ENCODE measurements around the gene MXRA7. TPM values are rescaled to one million over a fixed set of nuclear protein-coding genes. Genes with fewer than 3 reads are reported as not detected.

Gene MXRA7
- total RNA-seq, 1 donor from 2014 or later, result 129 TPM

DNA sequence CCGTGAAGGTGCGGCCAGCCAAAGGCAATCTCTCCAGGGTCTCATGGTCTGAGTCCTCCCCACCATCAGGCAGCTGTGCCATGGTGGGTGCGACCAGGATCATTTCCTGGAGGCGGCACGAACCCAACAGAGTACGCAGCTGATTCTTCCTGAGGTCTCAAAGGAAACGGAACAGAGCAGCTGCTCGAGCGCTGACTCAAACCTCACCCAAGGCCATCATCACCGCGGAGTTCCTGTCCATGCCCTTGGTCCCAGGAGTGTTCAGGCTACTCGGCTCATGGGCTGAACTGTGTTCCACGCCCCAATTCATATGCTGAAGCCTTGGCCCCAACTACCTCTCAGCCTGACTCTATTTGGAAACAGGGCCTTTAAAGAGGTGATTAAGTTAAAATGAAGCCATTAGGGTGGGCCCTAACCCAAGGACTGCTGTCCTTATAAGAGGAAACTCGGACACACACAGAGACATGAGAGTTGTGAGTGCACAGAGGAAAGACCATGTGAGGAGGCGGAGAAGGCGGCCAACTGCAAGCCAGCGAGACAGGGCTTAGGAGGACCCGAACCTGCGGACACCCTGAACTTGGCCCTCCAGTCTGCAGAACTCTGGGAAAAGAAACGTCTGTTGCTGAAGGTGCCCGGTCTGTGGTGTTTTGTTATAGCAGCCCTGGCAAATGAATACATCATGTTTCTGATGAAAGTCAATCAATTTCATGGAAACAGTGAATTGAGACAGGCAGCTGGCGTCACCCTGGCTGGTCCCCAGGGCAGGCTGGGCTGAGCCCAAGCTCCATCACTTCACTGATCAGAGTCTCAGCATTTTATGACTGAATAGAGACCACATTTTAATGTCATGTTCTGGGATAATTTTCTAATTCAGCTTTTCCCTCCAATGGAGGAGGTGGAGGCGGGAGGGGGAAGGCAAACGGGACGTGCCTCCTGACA, 13.7 kb downstream of the MXRA7 start:
- no peak for DNase-seq (ENCODE audit: low spot score)

DNA sequence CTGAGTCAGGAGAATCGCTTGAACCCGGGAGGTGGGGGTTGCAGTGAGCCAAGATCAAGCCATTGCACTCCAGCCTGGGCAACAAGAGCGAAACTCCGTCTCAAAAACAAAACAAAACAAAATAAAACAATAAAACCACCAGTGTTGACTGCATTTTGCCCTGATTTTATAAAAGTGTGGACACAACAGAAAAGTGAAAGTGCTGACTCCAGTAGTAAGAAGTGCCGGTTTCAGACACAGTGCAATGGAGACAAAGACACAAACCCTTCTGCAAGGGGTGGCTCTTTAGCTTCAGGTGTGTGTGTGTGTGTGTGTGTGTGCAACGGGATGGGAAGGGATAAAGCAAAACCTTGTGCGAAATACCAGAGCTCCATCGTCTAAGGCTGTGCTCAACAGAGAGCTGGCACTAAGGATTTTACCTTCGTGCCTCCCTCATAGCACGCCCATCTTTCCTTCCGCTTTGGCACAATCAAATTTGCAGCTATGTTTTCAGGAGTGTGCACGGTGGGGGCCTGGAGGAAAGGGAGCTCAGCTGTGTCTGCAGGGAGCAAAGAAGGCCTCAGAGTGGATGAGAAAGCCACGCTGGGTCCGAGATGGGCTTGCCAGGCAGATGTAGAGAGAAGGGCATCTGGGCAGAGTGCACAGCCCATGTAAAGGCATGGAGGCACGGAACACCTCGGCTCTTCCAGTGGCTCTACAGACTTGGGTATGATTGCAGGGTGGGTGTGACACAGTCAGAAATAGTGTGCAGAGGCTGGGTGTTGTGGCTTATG, 15.5 kb downstream of the MXRA7 start:
- no peak for DNase-seq (ENCODE audit: low spot score)

DNA sequence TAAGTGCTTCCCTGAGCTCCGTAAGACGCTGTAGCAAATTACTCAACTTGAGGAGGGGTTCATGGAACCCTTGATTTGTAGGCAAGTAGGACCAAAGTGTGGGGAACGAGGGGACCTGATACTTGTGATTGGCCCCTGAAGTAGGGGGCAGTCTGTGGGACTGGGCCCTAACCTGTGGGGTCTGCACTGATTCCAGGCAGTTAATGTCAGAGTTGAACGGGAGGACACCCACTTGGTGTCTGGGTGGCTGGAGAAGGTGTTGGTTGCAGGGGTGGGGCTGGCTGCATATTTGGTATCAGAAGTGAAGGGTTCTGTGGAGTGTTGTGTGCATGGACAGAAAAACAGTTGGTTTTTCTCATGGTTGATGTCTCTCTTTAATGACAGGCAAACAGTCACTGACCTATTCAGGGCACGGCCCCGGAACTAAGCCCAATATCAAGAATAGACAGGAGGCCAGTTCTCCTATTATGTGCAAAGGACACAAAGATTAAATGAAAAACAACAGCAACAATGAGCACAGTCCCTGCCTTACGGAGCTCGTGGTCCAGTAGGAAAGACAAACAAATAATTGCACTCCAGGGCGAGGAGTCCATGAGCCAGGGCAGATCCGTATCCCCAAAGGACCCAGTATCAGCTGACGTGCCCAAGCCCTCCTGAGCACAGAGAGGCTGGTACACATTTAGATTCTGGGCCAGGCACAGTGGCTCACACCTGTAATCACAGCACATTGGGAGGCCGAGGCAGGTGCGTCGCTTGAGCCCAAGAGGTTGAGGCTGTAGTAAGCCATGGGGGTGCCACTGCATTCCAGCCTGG, 19.2 kb downstream of the MXRA7 start:
- no peak for DNase-seq (ENCODE audit: low spot score)

DNA sequence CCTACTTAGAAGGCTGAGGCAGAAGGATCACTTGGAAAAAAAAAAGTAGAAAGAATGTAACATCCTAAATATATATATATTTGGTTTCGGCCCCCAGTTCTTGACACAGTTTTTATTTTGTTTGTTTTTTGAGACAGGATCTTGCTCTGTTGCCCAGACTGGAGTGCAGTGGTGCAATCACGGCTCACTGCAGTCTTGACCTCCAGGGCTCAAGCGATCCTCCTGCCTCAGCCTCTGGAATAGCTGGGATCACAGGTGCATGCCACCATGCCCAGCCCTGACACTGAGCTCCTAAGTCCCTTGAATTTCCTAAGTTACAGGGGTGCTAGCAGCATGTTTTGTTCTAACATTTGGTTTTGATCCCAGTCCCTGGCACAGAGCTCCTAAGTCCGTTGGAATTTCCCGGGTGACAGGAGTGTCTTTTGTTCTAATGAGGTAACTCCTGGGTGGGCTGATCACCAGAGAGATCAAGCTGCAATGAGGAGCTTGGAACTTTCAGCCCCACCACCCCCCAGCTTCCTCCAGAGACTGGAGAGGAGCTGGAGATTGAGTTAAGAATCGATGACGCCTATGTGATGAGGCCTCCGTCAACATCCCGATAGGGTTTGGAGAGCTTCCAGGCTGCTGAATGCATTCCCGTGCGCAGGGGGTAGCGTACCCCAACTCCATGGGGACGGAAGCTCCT, 20.0 kb downstream of the MXRA7 start:
- no peak for DNase-seq (ENCODE audit: low spot score)

DNA sequence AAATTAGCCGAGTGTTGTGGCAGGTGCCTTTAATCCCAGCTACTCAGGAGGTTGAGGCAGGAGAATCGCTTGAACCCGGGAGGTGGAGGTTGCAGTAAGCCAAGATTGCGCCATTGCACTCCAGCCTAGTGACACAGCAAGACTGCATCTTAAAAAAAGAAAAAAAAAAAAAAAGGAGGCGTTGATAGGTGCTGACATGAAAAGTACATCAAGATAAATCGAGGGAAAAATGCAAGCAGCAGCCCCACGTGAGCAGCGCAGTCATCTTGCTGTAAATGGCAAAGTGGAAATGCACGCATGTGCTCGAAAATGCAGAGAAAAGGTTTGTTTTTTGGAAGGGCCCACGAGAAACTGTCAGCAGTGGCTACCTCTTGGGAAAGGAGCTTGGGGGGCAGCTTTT, 20.9 kb downstream of the MXRA7 start:
- DNase-seq (ENCODE audit: low spot score), result no peak

DNA sequence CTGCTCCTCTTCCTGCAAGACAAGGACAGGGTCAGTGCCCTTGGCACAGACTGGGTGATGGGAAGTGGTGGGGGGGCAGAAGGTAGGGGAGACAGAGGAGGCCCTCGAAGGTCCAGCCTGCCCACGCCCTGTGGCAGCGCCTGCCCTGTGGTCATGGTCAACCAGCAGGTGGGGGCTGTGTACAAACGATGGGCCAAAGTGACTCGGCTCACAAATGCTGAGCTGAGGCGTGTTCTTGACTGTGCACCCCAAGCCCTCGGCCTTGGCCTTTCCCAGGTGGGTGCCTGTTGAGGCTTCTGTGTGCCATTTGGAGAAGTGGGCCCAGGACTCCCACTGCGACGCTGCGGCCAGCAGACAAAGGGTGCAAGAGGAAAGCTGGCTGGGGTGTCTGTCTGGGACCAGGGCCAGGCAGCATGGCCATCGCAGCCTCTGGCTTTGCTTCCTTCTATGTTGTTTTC, 22.6 kb downstream of the MXRA7 start:
- DNase-seq (ENCODE audit: low spot score), result no peak

DNA sequence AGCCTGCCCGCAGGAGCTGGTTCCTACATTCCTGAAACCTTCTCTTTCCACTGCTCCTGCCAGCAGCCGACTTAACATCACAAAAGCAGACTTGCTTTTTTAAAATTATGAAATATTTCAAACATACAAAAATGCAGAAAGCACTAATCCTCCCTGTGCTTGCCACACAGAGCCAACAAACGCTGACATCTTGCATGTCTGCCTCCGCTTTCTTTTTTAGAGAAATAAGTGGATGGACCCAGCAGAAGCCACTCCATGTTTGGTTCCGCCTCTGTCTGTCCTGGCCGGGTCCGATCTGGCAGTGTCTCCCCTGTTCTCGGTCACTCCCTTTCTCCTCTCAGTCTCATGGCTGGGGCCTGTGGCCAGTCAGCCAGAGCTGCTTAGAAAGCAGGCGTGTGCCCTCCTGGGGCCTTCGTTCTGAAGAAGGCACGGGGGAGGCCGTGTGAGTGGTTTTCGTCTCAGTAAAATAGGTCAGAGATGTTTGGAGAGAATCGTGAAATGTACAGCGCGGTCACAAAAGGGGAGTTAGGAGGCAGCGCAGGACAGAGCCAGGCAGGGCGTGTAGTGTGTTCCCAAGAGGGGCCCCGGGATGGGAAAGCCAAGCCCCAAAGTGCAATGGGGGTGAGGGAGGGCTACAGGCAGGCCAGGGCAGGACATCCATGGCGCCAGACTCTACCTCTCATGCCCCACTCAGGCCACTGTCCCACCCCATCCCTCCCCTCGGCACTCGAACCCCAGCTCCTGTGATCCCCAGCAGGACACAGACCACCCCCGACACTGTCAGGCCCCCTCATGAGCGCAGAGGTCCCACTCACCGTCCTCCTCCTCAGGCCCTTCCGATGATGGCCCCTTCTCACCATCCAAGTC, 23.2 kb downstream of the MXRA7 start:
- DNase-seq (ENCODE audit: low spot score), result no peak

DNA sequence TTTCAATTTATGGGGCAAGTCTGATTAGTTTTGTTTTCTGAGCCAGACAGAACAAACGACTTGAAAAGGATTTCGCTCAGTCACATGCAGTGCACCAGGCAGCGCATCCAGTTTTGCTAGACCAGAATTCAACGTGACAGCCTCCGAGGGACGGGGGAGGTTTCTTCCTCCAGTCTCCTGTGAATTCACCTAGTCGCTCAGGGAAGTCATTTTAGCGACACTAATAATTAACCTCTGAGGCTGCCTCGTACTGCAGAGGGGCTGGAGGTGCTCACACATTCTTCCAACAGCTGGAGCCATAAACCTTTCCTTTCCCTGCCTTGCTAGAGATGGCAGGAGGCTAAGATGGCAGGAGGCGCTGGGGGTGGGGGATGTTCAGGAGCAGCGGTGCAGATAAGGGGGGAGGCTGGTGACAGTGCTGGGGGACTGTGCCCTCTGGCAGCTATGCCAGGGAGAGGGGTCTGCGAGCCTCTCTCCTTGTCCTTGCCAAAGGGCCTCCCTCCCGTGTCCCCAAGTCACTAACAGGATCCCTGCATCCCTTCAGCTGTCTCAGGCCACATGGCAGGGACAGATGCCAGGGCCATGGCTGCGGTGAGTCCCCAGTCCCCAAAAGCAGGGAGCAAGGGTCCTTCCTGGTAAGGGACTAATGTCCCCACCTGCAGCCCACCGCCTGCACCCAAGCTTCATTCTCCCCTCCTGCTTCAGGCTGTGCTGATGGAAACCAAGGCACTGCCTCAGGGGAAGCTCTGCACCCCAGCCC, 24.0 kb downstream of the MXRA7 start:
- no peak for DNase-seq (ENCODE audit: low spot score)

DNA sequence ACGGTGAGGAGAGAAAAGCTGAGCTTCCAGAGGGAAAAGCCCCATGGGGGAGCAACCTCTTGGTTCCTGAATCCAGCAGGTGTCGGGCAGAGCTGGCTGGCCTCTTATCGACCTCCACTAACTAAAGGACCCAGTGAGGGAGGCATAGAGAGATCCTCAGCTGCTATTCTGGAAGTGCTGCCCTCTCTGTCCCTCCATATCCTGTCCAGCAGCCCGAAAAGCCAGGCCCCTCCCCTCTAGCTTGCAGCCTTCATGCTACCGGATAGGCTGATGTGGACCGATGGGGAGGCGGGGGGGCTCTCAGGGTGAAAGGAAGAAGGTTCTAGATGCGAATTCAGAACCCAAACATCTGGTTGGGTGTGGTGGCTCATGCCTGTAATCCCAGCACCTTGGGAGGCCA, 24.9 kb downstream of the MXRA7 start:
- no peak for DNase-seq (ENCODE audit: low spot score)

DNA sequence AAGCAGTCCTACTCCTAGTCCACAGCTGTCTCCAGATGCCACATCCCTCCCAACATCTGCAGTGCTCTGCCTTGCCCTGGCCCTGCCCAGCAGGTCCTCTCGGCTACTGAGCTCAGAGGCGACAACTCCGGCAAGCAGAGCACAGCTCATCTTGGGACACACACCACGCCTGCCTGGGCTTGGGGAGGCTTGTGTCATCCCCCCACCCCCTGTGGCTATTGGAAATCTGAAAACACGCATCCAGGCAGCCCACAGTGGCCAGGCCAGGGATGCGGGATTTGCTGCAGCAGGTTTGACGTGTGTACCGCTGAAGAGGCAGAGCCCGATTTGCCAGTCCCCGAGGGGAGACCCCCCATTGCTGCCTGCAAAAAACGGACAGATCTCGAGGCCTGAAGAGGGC, 25.4 kb downstream of the MXRA7 start:
- no peak for DNase-seq (ENCODE audit: low spot score)

DNA sequence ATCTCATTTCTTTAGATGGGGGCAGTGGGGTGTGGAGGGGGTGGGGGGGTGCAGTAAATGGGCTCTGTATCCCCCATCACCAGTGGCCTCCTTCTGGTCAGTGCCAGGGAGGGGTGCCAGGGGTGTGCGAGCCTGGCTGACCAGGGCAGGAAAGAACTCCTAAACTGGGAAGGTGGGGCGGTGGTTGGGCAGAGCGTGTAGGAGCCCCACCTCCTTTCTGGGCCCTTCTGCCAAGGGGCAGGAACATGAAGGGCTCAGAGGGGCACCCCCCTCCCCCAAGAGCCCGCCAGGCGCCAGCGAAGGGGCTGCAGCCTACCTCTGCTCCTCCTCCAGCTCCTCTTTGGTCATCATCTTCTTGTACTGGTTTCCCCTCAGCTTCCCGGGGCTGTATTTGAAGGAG, 26.0 kb downstream of the MXRA7 start:
- DNase-seq (ENCODE audit: low spot score), result no peak

DNA sequence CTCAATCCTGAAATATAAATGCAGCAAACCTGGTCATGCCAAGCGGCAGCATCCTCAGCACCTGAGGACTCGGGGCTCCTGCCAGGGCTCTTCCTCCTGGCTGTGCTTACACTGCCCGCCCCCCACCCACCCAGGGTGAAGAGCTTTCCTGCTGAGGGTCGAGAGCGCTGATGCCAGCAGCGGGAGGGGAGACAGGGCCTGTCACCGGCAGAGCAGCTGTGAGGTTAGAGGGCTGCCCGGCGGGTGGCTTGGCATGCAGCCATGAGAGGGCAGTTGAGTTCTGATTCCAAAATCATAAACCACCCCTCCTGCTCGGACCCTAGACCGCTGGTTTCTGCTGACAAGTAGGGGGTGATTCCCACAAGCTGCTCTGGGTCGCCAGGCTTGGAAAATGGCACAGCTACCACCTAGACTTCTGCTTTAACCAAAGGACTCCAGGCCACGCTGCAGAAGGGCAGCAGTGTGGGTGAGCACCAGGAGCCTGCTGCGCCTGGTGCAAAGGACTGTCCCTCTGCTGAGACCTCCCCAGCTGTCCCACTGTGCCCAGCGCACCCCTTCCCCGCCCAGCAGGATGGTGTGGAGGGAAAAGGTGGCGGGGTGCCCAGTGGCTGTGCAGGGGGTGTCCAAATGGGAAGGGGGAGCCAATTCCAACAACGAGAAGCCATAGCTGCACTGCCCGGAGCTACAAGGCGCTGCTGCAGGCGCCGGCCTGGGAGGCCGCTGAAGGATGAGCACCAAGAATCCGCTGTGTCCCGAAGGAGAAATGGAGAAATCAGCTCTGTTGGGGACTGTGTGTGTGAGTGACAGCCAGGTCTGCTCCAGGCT, 26.6 kb downstream of the MXRA7 start:
- DNase-seq (ENCODE audit: low spot score), result no peak

DNA sequence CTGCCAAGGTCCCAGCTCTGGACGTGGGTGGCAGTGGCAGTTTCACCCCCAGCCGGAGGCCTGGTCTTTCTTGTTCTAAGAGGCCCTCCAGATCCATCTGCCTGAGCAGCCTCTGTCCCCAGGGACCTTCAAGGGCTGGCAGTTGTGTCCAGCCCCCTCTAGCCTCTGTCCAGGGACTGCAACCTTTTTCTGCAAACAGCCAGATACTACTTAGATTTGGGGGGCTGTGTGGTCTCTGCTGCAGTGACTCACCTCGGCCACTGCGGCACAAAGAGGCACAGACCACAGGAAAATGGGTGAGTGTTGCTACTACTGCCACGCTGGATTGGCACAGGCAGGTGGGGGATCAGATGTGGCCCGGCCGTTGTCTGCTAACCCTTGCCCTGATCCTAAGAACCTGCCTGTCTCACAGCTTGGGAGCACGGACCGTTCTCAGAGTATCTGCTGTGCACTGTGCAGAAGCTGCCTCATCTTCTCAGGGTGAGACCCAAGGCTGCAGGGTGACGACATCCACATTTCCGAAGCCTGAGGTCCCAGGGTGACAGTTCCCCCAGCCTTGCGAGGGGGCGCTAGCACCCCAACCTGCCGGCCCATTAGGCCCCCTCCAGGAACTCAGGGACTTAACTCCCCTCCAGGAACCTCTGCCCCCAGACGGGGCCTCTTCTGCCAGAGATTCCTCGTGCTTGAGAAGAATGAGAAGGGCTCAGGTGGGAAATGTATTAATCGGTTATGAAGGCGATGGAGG, 27.6 kb downstream of the MXRA7 start:
- DNase-seq (ENCODE audit: low spot score), result no peak

DNA sequence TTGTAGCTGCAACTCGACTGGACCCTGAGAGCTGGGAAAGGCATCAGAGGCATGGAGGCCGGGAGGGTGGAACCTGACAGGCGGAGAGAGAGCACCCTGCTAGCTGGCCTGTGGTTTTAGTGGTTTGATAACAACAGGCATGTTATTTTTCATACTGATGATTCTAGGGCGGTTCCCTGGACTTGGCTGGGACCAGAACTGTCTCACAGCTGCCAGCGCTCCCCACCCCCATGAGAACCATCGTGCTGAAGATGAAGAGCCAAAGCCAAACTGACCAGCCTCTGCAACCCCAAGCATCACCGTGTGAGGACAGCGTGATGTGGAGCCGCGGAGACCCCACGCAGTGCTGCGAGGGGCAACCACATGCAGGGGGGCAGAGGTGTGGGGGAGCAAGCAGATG, 28.5 kb downstream of the MXRA7 start:
- DNase-seq (ENCODE audit: low spot score), result no peak

DNA sequence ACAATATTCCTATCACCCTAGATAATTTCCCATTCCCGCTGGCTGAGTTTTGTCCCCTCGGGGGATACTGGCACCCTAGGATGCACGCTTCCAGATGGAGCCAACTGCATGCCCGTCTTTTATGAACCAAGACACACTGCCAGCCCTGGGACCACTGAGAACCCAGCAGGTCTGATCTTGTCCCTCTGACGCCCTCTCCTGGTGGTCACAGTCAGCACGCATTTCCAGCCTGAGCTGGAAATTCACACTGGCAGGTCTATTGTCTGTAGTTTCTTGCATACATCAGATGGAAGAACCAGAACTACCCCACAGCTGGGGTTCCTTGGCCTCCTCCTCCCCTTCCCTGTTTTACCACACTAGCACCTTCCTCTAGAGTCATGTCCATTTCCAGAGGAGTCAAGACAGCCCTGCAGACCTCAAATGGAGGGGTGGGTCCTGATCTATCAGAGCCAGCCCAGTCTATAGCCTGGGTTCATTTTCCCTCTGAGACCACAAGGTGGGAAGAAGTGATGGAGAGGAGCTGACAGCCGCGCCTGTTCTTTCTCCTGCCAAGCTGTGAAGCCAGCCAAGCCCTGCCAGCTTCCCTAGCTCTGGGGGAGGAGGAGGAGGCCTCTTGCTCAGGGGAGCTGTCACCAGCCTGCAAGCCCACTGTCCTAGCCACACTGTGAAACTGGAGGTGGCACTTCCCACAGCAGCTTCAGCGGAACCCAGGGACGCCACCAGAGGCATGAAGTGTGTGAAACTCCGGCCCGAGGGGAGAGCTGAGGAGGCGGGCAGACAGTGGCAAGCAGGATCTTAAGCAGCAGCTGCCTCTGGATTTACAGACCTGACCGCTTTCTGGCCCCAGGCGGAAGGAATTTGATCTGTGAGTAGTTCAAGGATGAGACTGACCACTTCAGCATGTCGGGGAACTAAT, 29.3 kb downstream of the MXRA7 start:
- DNase-seq (ENCODE audit: low spot score), result peak; percentile 79

DNA sequence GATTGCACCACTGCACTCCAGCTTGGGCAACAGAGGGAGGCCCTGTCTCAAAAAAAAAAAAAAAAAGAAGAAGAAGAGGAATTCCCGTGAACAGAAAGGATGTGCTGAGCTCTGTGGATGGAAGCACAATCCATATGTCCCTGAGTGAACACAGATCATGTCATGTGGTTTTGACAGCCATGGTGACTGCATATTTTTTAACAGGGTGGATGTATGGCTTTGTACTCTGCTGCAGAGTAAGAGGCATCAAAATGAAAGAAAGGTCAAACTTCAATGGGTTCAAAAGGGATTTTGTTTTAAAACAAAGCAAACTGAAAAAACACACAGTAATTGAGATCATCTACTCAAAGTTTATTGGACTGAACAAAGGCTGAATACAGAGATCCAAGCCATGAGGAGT, 31.5 kb downstream of the MXRA7 start:
- no peak for DNase-seq (ENCODE audit: low spot score)

DNA sequence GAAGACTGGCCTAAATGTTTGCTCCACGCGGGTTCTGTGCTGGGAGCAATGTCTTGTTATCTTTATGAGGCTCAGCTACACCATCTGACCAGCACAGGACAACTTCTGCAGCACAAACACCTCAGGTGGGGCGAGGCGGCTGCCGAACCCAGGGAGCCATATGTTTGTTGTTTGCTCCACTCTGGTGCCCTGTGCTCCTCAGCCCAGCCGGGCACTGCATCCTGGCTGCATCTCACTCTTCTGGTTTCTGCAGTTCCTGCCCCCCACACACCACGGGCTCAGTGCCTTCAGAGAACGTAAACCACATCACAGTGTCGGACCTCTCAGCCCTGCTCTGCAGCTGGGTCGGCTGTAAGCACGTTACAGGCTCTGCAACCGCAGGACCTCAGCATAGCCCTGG, 32.4 kb downstream of the MXRA7 start:
- DNase-seq (ENCODE audit: low spot score), result no peak

All from ureter (tissue), 1 donor.